Stimulated activated naive CD4-positive, alpha-beta T cell (primary cell): ENCODE data around the gene SF1.

Experiments
- DNase-seq, 6 experiments: peaks; one replicate each; lab custom pipeline; 2025; lab: John Stamatoyannopoulos, UW

SF1 gene

GRCh38 chr11:64723907-64724862 is 54.2 kb downstream of the SF1 start:
- DNase-seq, result peak in 1 of 6 experiments; percentile 12

- DNase-seq, result peak; percentile 67 to 84 (median 78)
These were observed 55.0 kb downstream of the SF1 start, which contains the start of gene NRXN2 for GRCh38 chr11:64723117-64723906. Gene NRXN2, minus strand, starts transcription at chr11:64723197. Its CDS starts 9,498 bp downstream, at chr11:64713699.

- DNase-seq, result no peak
These were observed 55.9 kb downstream of the SF1 start for GRCh38 chr11:64722141-64723065.

- DNase-seq, result no peak
These were observed 57.0 kb downstream of the SF1 start for GRCh38 chr11:64721359-64721699.

GRCh38 chr11:64720640-64721358 is 57.5 kb downstream of the SF1 start:
- no peak for DNase-seq

- no peak for DNase-seq
These were observed 58.2 kb downstream of the SF1 start for GRCh38 chr11:64720167-64720566.

GRCh38 chr11:64719406-64719805 is 58.9 kb downstream of the SF1 start:
- no peak for DNase-seq

- no peak for DNase-seq
These were observed 59.6 kb downstream of the SF1 start for GRCh38 chr11:64718780-64719124.

GRCh38 chr11:64718084-64718779 is 60.1 kb downstream of the SF1 start:
- DNase-seq, result no peak

- DNase-seq, result no peak
These were observed 61.1 kb downstream of the SF1 start for GRCh38 chr11:64717268-64717578.

GRCh38 chr11:64716473-64717267 is 61.7 kb downstream of the SF1 start:
- no peak for DNase-seq

GRCh38 chr11:64715756-64716472 is 62.4 kb downstream of the SF1 start:
- DNase-seq, result no peak

- DNase-seq, result no peak
These were observed 63.2 kb downstream of the SF1 start for GRCh38 chr11:64715110-64715509.

GRCh38 chr11:64714666-64715065 is 63.7 kb downstream of the SF1 start:
- DNase-seq, result no peak
